NB4 (cell line): ENCODE measurements around the gene RASSF4.

Experiments used
- DNase-seq: peaks from one replicate; pipeline ENCODE4 v3.0.0; 2010; ENCODE audit warnings: low read depth
- H3K4me3 ChIP-seq: one replicate; pipeline ENCODE4 v1.5.1; 2011; ENCODE audit warnings: mild to moderate bottlenecking, low read depth, low read length, moderate library complexity
- MAX ChIP-seq: IDR thresholded peaks from 2 replicates; pipeline ENCODE4 v1.6.1; 2011; ENCODE audit warnings: low read depth, low read length
- MYC ChIP-seq: IDR thresholded peaks from 2 replicates; pipeline ENCODE4 v1.6.1; 2011; ENCODE audit warnings: low read depth, low read length
- POLR2A ChIP-seq: IDR thresholded peaks from 2 replicates; pipeline ENCODE4 v1.6.1; 2011; ENCODE audit warnings: mild to moderate bottlenecking; ENCODE audit not compliant: insufficient read length; ENCODE audit errors: extremely low read depth
- TF ChIP-seq, protein P1 (sequence below): IDR thresholded peaks from one replicate; pipeline ENCODE4 v1.5.1; 2012; ENCODE audit warnings: low read depth, low read length

RASSF4 gene

GRCh38 chr10:44958196-44958897 is 1.3 kb upstream of the RASSF4 start:
- TF ChIP-seq, protein P1, sequence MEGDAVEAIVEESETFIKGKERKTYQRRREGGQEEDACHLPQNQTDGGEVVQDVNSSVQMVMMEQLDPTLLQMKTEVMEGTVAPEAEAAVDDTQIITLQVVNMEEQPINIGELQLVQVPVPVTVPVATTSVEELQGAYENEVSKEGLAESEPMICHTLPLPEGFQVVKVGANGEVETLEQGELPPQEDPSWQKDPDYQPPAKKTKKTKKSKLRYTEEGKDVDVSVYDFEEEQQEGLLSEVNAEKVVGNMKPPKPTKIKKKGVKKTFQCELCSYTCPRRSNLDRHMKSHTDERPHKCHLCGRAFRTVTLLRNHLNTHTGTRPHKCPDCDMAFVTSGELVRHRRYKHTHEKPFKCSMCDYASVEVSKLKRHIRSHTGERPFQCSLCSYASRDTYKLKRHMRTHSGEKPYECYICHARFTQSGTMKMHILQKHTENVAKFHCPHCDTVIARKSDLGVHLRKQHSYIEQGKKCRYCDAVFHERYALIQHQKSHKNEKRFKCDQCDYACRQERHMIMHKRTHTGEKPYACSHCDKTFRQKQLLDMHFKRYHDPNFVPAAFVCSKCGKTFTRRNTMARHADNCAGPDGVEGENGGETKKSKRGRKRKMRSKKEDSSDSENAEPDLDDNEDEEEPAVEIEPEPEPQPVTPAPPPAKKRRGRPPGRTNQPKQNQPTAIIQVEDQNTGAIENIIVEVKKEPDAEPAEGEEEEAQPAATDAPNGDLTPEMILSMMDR, result no peak
- TF ChIP-seq MYC (no peak), MAX (no peak), POLR2A (no peak)
- no peak for DNase-seq
- H3K4me3 ChIP-seq, result peak overlapping the region; percentile 81

DNA sequence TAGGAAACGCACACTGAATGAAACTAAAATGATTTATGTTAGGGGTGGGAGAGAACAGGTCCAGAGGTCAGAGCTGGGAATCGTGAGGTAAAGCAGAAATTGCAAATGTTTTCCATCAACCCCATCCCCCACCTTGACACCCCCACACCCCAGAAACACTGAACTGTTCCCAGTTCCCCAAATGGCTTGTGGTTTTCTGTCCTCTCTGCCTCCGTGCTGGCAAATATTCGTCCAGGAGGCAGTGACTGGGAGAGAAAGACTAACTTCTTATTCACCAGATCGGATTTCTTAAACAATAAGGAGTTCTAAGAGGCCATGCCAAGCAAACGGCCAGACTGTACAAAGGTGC is 730 bp upstream of the RASSF4 start:
- DNase-seq, result no peak
- TF ChIP-seq, protein P1, result no peak
- TF ChIP-seq POLR2A (no peak), MYC (no peak), MAX (no peak)
- peak overlapping the region; percentile 81 for H3K4me3 ChIP-seq

- H3K4me3 ChIP-seq, result peak overlapping the region; percentile 86
- no peak for DNase-seq
- no peak for TF ChIP-seq MAX
- TF ChIP-seq POLR2A, result no peak
- TF ChIP-seq, protein P1, result no peak
- TF ChIP-seq MYC, result no peak
These were observed 472 bp downstream of the RASSF4 start for GRCh38 chr10:44960088-44960460.

GRCh38 chr10:44960482-44961229 is 1.1 kb downstream of the RASSF4 start:
- peak overlapping the region; percentile 86 for H3K4me3 ChIP-seq
- peak; percentile 75 for DNase-seq
- TF ChIP-seq MAX (no peak), MYC (no peak), POLR2A (no peak)
- TF ChIP-seq, protein P1, result no peak

DNA sequence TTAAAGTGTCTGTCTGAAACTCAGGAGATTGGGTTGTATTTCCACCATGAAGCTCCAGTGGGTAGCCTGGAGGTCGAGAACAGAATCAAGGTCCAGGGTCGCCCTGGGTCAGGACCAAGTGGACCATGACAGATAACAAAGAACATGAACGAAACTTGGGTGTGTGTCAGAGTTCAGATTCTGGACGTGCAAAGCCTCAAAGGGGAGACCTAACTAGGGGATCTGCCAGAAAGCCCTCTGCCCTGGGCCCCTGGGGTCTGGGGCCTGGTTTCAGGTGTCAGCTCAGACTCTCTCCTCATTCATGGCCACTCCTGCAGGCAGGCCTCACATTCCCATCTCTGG is 1.6 kb downstream of the RASSF4 start:
- peak overlapping the region; percentile 86 for H3K4me3 ChIP-seq
- DNase-seq, result no peak
- TF ChIP-seq MAX (no peak), MYC (no peak), POLR2A (no peak)
- TF ChIP-seq, protein P1, result no peak
